Adipose tissue (tissue), 3 donors: ENCODE measurements around the gene MTMR1. TPM values are rescaled to one million over a fixed set of nuclear protein-coding genes. Genes with fewer than 3 reads are reported as not detected.

Experiments used
- H3K27ac ChIP-seq: one replicate; pipeline ENCODE4 v1.5.1; 2013; ENCODE audit warnings: low read depth, low read length
- WGBS, 3 donors: extraction: QIAGEN DNeasy Blood & Tissue Kit; methylation state at CpG; one replicate each; pipeline ENCODE4 v1.1.7; 2013; 5-methylcytosine and 5-hydroxymethylcytosine counted together
- polyA plus RNA-seq, 3 donors: library from polyadenylated mRNA; stranded (reverse); fragments of 200-250 nt; gene quantifications; one replicate each; pipeline ENCODE4 v1.2.3, GENCODE V29; 2013
- donor health status: healthy with polysubstance abuse.
- donor health status: Bipolar disorder and iron deficiency.
- donor health status: healthy.

Gene MTMR1
- polyA plus RNA-seq, 3 donors = 5.2 to 8.8 (median 5.4) TPM

GRCh38 chrX:150693725-150694574 lies 754 bp downstream of the MTMR1 start:
- 0 to 42% (median 2%) methylated on average over 17 to 39 of the region's 42 CpGs for WGBS, 3 donors
- peak overlapping the region; percentile 55 for H3K27ac ChIP-seq

- no peak overlapping the region for H3K27ac ChIP-seq
- WGBS, 3 donors = 58 to 71% (median 63%) methylated on average over 8 of the region's 8 CpGs
Measured at GRCh38 chrX:150694738-150695410, 1.7 kb downstream of the MTMR1 start.

- H3K27ac ChIP-seq = no peak overlapping the region
- WGBS, 3 donors = 25 to 67% (median 62%) methylated on average over 1 of the region's 1 CpG
Measured at GRCh38 chrX:150696331-150696730, 3.1 kb downstream of the MTMR1 start.

- no peak overlapping the region for H3K27ac ChIP-seq
- WGBS, 3 donors = 35 to 56% (median 49%) methylated on average over 4 of the region's 4 CpGs
Measured at GRCh38 chrX:150696866-150697265, 3.7 kb downstream of the MTMR1 start.

- 78 to 89% (median 83%) methylated on average over 7 of the region's 7 CpGs for WGBS, 3 donors
- no peak overlapping the region for H3K27ac ChIP-seq
Measured at GRCh38 chrX:150697641-150698040, 4.4 kb downstream of the MTMR1 start.

GRCh38 chrX:150698981-150699380 lies 5.8 kb downstream of the MTMR1 start:
- no peak overlapping the region for H3K27ac ChIP-seq
- WGBS, 3 donors = 35 to 57% (median 52%) methylated on average over 2 of the region's 2 CpGs

GRCh38 chrX:150700107-150700506 lies 6.9 kb downstream of the MTMR1 start:
- no peak overlapping the region for H3K27ac ChIP-seq

- H3K27ac ChIP-seq = no peak overlapping the region
- WGBS, 3 donors = 81 to 100% (median 97%) methylated on average over 1 of the region's 1 CpG
Measured at GRCh38 chrX:150701377-150701776, 8.2 kb downstream of the MTMR1 start.

GRCh38 chrX:150702966-150703694 lies 9.9 kb downstream of the MTMR1 start:
- H3K27ac ChIP-seq = no peak overlapping the region
- 76 to 100% (median 78%) methylated on average over 1 of the region's 1 CpG for WGBS, 3 donors

GRCh38 chrX:150703695-150703974 lies 10.4 kb downstream of the MTMR1 start:
- no peak overlapping the region for H3K27ac ChIP-seq

GRCh38 chrX:150704030-150704613 lies 10.9 kb downstream of the MTMR1 start:
- WGBS, 3 donors = 74 to 91% (median 87%) methylated on average over 3 of the region's 3 CpGs

GRCh38 chrX:150712619-150713018 lies 19.4 kb downstream of the MTMR1 start:
- no peak overlapping the region for H3K27ac ChIP-seq

More at GRCh38 chrX:150704030-150704613, 10.9 kb downstream of the MTMR1 start:
- no peak overlapping the region for H3K27ac ChIP-seq

- WGBS, 3 donors = 56 to 80% (median 69%) methylated on average over 3 of the region's 3 CpGs
Measured at GRCh38 chrX:150715184-150715583, 22.0 kb downstream of the MTMR1 start.

GRCh38 chrX:150719621-150720020 lies 26.4 kb downstream of the MTMR1 start:
- no peak overlapping the region for H3K27ac ChIP-seq
- 59 to 93% (median 85%) methylated on average over 4 of the region's 4 CpGs for WGBS, 3 donors

More at GRCh38 chrX:150715184-150715583, 22.0 kb downstream of the MTMR1 start:
- no peak overlapping the region for H3K27ac ChIP-seq

- WGBS, 3 donors = 55 to 90% (median 62%) methylated on average over 5 of the region's 5 CpGs
- H3K27ac ChIP-seq = no peak overlapping the region
Measured at GRCh38 chrX:150729956-150730355, 36.8 kb downstream of the MTMR1 start.

- 78 to 90% (median 89%) methylated on average over 6 of the region's 6 CpGs for WGBS, 3 donors
- no peak overlapping the region for H3K27ac ChIP-seq
Measured at GRCh38 chrX:150730719-150731118, 37.5 kb downstream of the MTMR1 start.

GRCh38 chrX:150731795-150732194 lies 38.6 kb downstream of the MTMR1 start:
- H3K27ac ChIP-seq = no peak overlapping the region
- 66 to 88% (median 74%) methylated on average over 3 of the region's 3 CpGs for WGBS, 3 donors

GRCh38 chrX:150736475-150736874 lies 43.3 kb downstream of the MTMR1 start:
- no peak overlapping the region for H3K27ac ChIP-seq
- WGBS, 3 donors = 58 to 90% (median 76%) methylated on average over 9 of the region's 9 CpGs

- 87 to 94% (median 93%) methylated on average over 3 of the region's 3 CpGs for WGBS, 3 donors
- no peak overlapping the region for H3K27ac ChIP-seq
Measured at GRCh38 chrX:150752124-150752523, 58.9 kb downstream of the MTMR1 start.
